HEK293T (cell line): ENCODE measurements around the gene FOCAD.

Experiments
- CTCF ChIA-PET: fragments of 350-600 bp; formaldehyde crosslinking; extraction: SDS; loops from one replicate; lab custom pipeline; 2021; ENCODE audit warnings: antibody characterized with exemption, inconsistent platforms; lab: Yijun Ruan, JAX
- POLR2A ChIA-PET: fragments of 350-600 bp; formaldehyde crosslinking; extraction: SDS; loops from one replicate; lab custom pipeline; 2020; ENCODE audit warnings: antibody characterized with exemption, inconsistent platforms; lab: Yijun Ruan, JAX
- DNase-seq: peaks from one replicate; pipeline ENCODE4 v3.0.0; 2012; ENCODE audit warnings: mixed read lengths; ENCODE audit errors: extremely low spot score
- ARNT ChIP-seq: fragments of 450-650 bp; IDR thresholded peaks from 2 replicates; pipeline ENCODE4 v1.6.1; 2017; ENCODE audit warnings: mild to moderate bottlenecking
- BHLHE40 ChIP-seq: fragments of 450-650 bp; IDR thresholded peaks from 2 replicates; pipeline ENCODE4 v1.6.1; 2016; ENCODE audit warnings: mild to moderate bottlenecking, moderate library complexity, borderline replicate concordance
- CTBP1 ChIP-seq: fragments of 450-650 bp; IDR thresholded peaks from 2 replicates; pipeline ENCODE4 v1.6.1; 2016; ENCODE audit warnings: borderline replicate concordance
- ELF4 ChIP-seq: fragments of 450-650 bp; IDR thresholded peaks from 2 replicates; pipeline ENCODE4 v1.6.1; 2017; ENCODE audit warnings: antibody characterized with exemption
- FOXA1 ChIP-seq: fragments of 450-650 bp; IDR thresholded peaks from 2 replicates; pipeline ENCODE4 v1.6.1; 2016; ENCODE audit warnings: mild to moderate bottlenecking
- FOXK2 ChIP-seq: fragments of 450-650 bp; IDR thresholded peaks from 2 replicates; pipeline ENCODE4 v1.6.1; 2016; ENCODE audit warnings: mild to moderate bottlenecking
- FOXM1 ChIP-seq: fragments of 450-650 bp; IDR thresholded peaks from 2 replicates; pipeline ENCODE4 v1.6.1; 2017; ENCODE audit warnings: mild to moderate bottlenecking, borderline replicate concordance
- HDGF ChIP-seq: fragments of 450-650 bp; IDR thresholded peaks from 2 replicates; pipeline ENCODE4 v1.6.1; 2017; ENCODE audit warnings: antibody characterized with exemption, borderline replicate concordance
- L3MBTL2 ChIP-seq: fragments of 450-650 bp; conservative IDR thresholded peaks from 2 replicates; pipeline ENCODE4 v1.6.1; 2016; ENCODE audit warnings: mild to moderate bottlenecking
- LEF1 ChIP-seq: fragments of 450-650 bp; IDR thresholded peaks from 2 replicates; pipeline ENCODE4 v1.6.1; 2017; ENCODE audit warnings: mild to moderate bottlenecking, borderline replicate concordance
- NFRKB ChIP-seq: fragments of 450-650 bp; IDR thresholded peaks from 2 replicates; pipeline ENCODE4 v1.6.1; 2016; ENCODE audit warnings: mild to moderate bottlenecking, moderate library complexity
- PKNOX1 ChIP-seq: fragments of 450-650 bp; IDR thresholded peaks from 2 replicates; pipeline ENCODE4 v1.6.1; 2016
- SP1 ChIP-seq: fragments of 450-650 bp; IDR thresholded peaks from 2 replicates; pipeline ENCODE4 v1.6.1; 2017
- SUZ12 ChIP-seq: fragments of 450-650 bp; IDR thresholded peaks from 2 replicates; pipeline ENCODE4 v1.6.1; 2016; ENCODE audit warnings: mild to moderate bottlenecking
- TARDBP ChIP-seq: fragments of 450-650 bp; IDR thresholded peaks from 2 replicates; pipeline ENCODE4 v1.6.1; 2016
- ZNF384 ChIP-seq: fragments of 450-650 bp; IDR thresholded peaks from 2 replicates; pipeline ENCODE4 v1.6.1; 2016

The FOCAD gene

GRCh38 chr9:20698782-20699181 is 14.7 kb downstream of the FOCAD start:
- TF ChIP-seq CTBP1 (no peak), LEF1 (no peak), SP1 (no peak), NFRKB (no peak), SUZ12 (no peak), ELF4 (no peak), HDGF (no peak), PKNOX1 (no peak), FOXM1 (no peak), L3MBTL2 (no peak), ARNT (no peak), BHLHE40 (no peak), TARDBP (no peak), ZNF384 (no peak), FOXA1 (no peak), FOXK2 (no peak)
- ChIA-PET CTCF (no interaction called here), POLR2A (interaction anchor here (1.1 kb wide), 1 partner anchor 15 kb away, joined by 3 read pairs; the partner anchor contains the start of gene FOCAD)
- no peak for DNase-seq

GRCh38 chr9:20701060-20701459 is 17.0 kb downstream of the FOCAD start:
- TF ChIP-seq BHLHE40 (no peak), SP1 (no peak), ZNF384 (no peak), L3MBTL2 (no peak)
- CTCF ChIA-PET = interaction anchor here (0.6 kb wide), 1 partner anchor 1381 kb away, joined by 3 read pairs; no protein-coding TSS in a partner anchor
- POLR2A ChIA-PET = no interaction called here
- DNase-seq = no peak

- DNase-seq = no peak
- ChIA-PET CTCF (interaction anchor here (1.0 kb wide), 1 partner anchor 19 kb away, joined by 3 read pairs; the partner anchor contains the start of gene FOCAD), POLR2A (interaction anchor here (0.8 kb wide), 1 partner anchor 19 kb away, joined by 3 read pairs; the partner anchor contains the start of gene FOCAD)
- TF ChIP-seq HDGF (no peak), BHLHE40 (no peak), ELF4 (no peak), SP1 (no peak), PKNOX1 (no peak), SUZ12 (no peak), LEF1 (no peak), ZNF384 (no peak), TARDBP (no peak), NFRKB (no peak), FOXM1 (no peak), L3MBTL2 (no peak), ARNT (no peak), CTBP1 (no peak), FOXK2 (no peak), FOXA1 (no peak)
These were observed 18.5 kb downstream of the FOCAD start for GRCh38 chr9:20702570-20702969.

GRCh38 chr9:20703146-20703545 is 19.1 kb downstream of the FOCAD start:
- ChIA-PET POLR2A (no interaction called here), CTCF (no interaction called here)
- DNase-seq = no peak
- TF ChIP-seq NFRKB = no peak
- TF ChIP-seq L3MBTL2 = no peak

- no peak for DNase-seq
- ChIA-PET CTCF (no interaction called here), POLR2A (interaction anchor here (1.3 kb wide), 1 partner anchor 24 kb away, joined by 4 read pairs; the partner anchor contains the start of gene FOCAD)
- TF ChIP-seq CTBP1 (no peak), FOXK2 (no peak), L3MBTL2 (no peak), ARNT (no peak), LEF1 (no peak), PKNOX1 (no peak), SP1 (no peak), SUZ12 (no peak), BHLHE40 (no peak), ELF4 (no peak), HDGF (no peak), NFRKB (no peak), FOXA1 (no peak), FOXM1 (no peak), TARDBP (no peak), ZNF384 (no peak)
These were observed 23.6 kb downstream of the FOCAD start for GRCh38 chr9:20707708-20708107.

- POLR2A ChIA-PET = no interaction called here
- no peak for TF ChIP-seq CTBP1
- no peak for TF ChIP-seq TARDBP
- TF ChIP-seq HDGF = no peak
- TF ChIP-seq ELF4 = no peak
- no peak for TF ChIP-seq NFRKB
- CTCF ChIA-PET = no interaction called here
- no peak for DNase-seq
These were observed 29.1 kb downstream of the FOCAD start for GRCh38 chr9:20713172-20713571.
